Right renal pelvis (tissue), 4 donors: Measurements from ENCODE around the gene ZNF362. TPM values are rescaled to one million over a fixed set of nuclear protein-coding genes. Genes with fewer than 3 reads are reported as not detected.
A peak's percentile ranks its signal among the peaks of the same experiment; 100 is the strongest.
"Not testable (repeated sequence)": the region's sequence is repeated elsewhere in the genome, so short reads cannot be mapped to it uniquely, and the experiment has no call there.

Source experiments
- DNase-seq, 4 donors: peaks; one replicate each; pipeline ENCODE4 v3.0.0-alpha.2; 2013; ENCODE audit warnings: low read depth in 4 of 4, low spot score in 3 of 4, missing footprints in 1 of 4
- polyA plus RNA-seq, 4 donors: library from polyadenylated mRNA; unstranded; fragments of 120-200 nt; gene quantifications; one replicate each; pipeline ENCODE4 v1.2.1, GENCODE V29; 2013; ENCODE audit not compliant: insufficient read length in 4 of 4

Gene ZNF362
- polyA plus RNA-seq = 10 to 100 TPM; 59.2 to 66.0 (median 60.3) TPM

GRCh38 chr1:33256471-33257206 is at the start of gene ZNF362:
ZNF362 (plus strand) TSS chr1:33256492; CDS start chr1:33270575, 14,083 bp downstream.
- DNase-seq = peak in 1 of 4 donors; percentile 42

- DNase-seq = no peak
Measured at GRCh38 chr1:33211972-33212371, 44.3 kb upstream of the ZNF362 start.

GRCh38 chr1:33219886-33220661 is 36.2 kb upstream of the ZNF362 start:
- no peak for DNase-seq

- no peak for DNase-seq
Measured at GRCh38 chr1:33220676-33221384, 35.5 kb upstream of the ZNF362 start.

GRCh38 chr1:33221385-33221758 is 34.9 kb upstream of the ZNF362 start:
- no peak for DNase-seq

- DNase-seq = no peak
Measured at GRCh38 chr1:33222381-33222780, 33.9 kb upstream of the ZNF362 start.

- no peak for DNase-seq
Measured at GRCh38 chr1:33224166-33224707, 32.1 kb upstream of the ZNF362 start.

GRCh38 chr1:33225586-33225985 is 30.7 kb upstream of the ZNF362 start:
- no peak for DNase-seq

- peak in 1 of 4 donors; percentile 54 for DNase-seq
Measured at GRCh38 chr1:33228935-33229487, 27.3 kb upstream of the ZNF362 start.

GRCh38 chr1:33231166-33231565 is 25.1 kb upstream of the ZNF362 start:
- no peak for DNase-seq

- DNase-seq = no peak
Measured at GRCh38 chr1:33232716-33233115, 23.6 kb upstream of the ZNF362 start.

- DNase-seq = no peak
Measured at GRCh38 chr1:33234131-33234530, 22.2 kb upstream of the ZNF362 start.

GRCh38 chr1:33234588-33234990 is 21.7 kb upstream of the ZNF362 start:
- DNase-seq = no peak

GRCh38 chr1:33235521-33235920 is 20.8 kb upstream of the ZNF362 start:
- no peak for DNase-seq

- no peak for DNase-seq
Measured at GRCh38 chr1:33236498-33236897, 19.8 kb upstream of the ZNF362 start.

- no peak for DNase-seq
Measured at GRCh38 chr1:33237579-33237978, 18.7 kb upstream of the ZNF362 start.

GRCh38 chr1:33238194-33238724 is 18.0 kb upstream of the ZNF362 start:
- DNase-seq = not testable (repeated sequence)

- not testable (repeated sequence) for DNase-seq
Measured at GRCh38 chr1:33239410-33239809, 16.9 kb upstream of the ZNF362 start.

GRCh38 chr1:33241866-33242265 is 14.4 kb upstream of the ZNF362 start:
- DNase-seq = no peak

GRCh38 chr1:33242652-33243051 is 13.6 kb upstream of the ZNF362 start:
- DNase-seq = no peak
